Bronchial epithelial cell (primary cell): Measurements from ENCODE around the gene ILK. TPM values are rescaled to one million over a fixed set of nuclear protein-coding genes. Genes with fewer than 3 reads are reported as not detected.

Experiments used
- DNase-seq: peaks from one replicate; pipeline ENCODE4 v3.0.0-alpha.2; 2010; ENCODE audit warnings: low read depth
- FAIRE-seq: peaks from 2 replicates; lab custom pipeline; 2011; peaks lifted over from hg19 to GRCh38; lab: Jason Lieb, UNC
- H3K27me3 ChIP-seq: 2 replicates; pipeline ENCODE4 v1.5.1; 2011; ENCODE audit warnings: low read length; ENCODE audit not compliant: control insufficient read depth, insufficient read depth
- H3K36me3 ChIP-seq: 2 replicates; pipeline ENCODE4 v1.5.1; 2011; ENCODE audit warnings: low read length; ENCODE audit not compliant: control insufficient read depth, insufficient read depth
- H3K4me3 ChIP-seq: 2 replicates; pipeline ENCODE4 v1.5.1; 2011; ENCODE audit warnings: mild to moderate bottlenecking, low read depth, low read length, control low read depth
- CTCF ChIP-seq: IDR thresholded peaks from 2 replicates; pipeline ENCODE4 v1.5.1; 2011; ENCODE audit warnings: mild to moderate bottlenecking, moderate library complexity, low read length, control low read depth, inconsistent platforms; ENCODE audit not compliant: insufficient read depth, severe bottlenecking
- total RNA-seq: library from RNA; depleted of rRNA; stranded (reverse); fragments of >200 nt; gene quantifications from 2 replicates; pipeline ENCODE4 v1.2.1, GENCODE V29; 2014

ILK gene
- total RNA-seq, 1 donor from 2014 or later: 70.3 TPM

GRCh38 chr11:6623391-6624363 lies 20.1 kb downstream of the ILK start:
- no peak for TF ChIP-seq CTCF
- H3K27me3 ChIP-seq: peaks cover 4% of the 10 kb centered on the region
- FAIRE-seq: no peak
- H3K4me3 ChIP-seq: no peak overlapping the region
- no peak for DNase-seq
- H3K36me3 ChIP-seq: no peaks in the 10 kb centered on the region

GRCh38 chr11:6625156-6625831 lies 21.7 kb downstream of the ILK start:
- DNase-seq: no peak
- TF ChIP-seq CTCF: no peak
- H3K27me3 ChIP-seq: peaks cover 12% of the 10 kb centered on the region
- H3K36me3 ChIP-seq: no peaks in the 10 kb centered on the region
- no peak for FAIRE-seq
- H3K4me3 ChIP-seq: no peak overlapping the region

- no peak for FAIRE-seq
- DNase-seq: no peak
- H3K27me3 ChIP-seq: peaks cover 16% of the 10 kb centered on the region
Measured at GRCh38 chr11:6625832-6626420, 22.4 kb downstream of the ILK start.

GRCh38 chr11:6626971-6627761 lies 23.6 kb downstream of the ILK start:
- H3K36me3 ChIP-seq: no peaks in the 10 kb centered on the region
- no peak overlapping the region for H3K4me3 ChIP-seq
- H3K27me3 ChIP-seq: peaks cover 19% of the 10 kb centered on the region
- no peak for TF ChIP-seq CTCF
- DNase-seq (no peak), FAIRE-seq (no peak)

More at GRCh38 chr11:6625832-6626420, 22.4 kb downstream of the ILK start:
- no peak overlapping the region for H3K4me3 ChIP-seq
- H3K36me3 ChIP-seq: no peaks in the 10 kb centered on the region
- TF ChIP-seq CTCF: no peak

- DNase-seq: no peak
- no peak for TF ChIP-seq CTCF
- H3K27me3 ChIP-seq: peaks cover 19% of the 10 kb centered on the region
- no peak overlapping the region for H3K4me3 ChIP-seq
- no peak for FAIRE-seq
- no peaks in the 10 kb centered on the region for H3K36me3 ChIP-seq
Measured at GRCh38 chr11:6627762-6628241, 24.2 kb downstream of the ILK start.
